CD4-positive, alpha-beta T cell (primary cell): ENCODE results near the gene TMEM63A. TPM values are rescaled to one million over a fixed set of nuclear protein-coding genes. Genes with fewer than 3 reads are reported as not detected.

ENCODE experiments used
- microRNA-seq: library from miRNA; unstranded; fragments of <30 nt; microRNA quantifications from one replicate; pipeline ENCODE4 v1.2.0, GENCODE V29; 2021; ENCODE audit warnings: borderline microRNAs expressed, borderline replicate concordance
- total RNA-seq, 174 experiments: library from RNA in 2 of 174; stranded (reverse) in 2 of 174; gene quantifications; one replicate each; pipeline ENCODE4 v1.2.3 and lab custom pipeline; 2021 to 2026

TMEM63A gene
- total RNA-seq, 2 experiments from 2014 or later, result 199 to 204 TPM

Small RNAs within 50 kb of the gene (microRNA-seq; reads per million reads assigned to microRNA genes)
- gene MIR6741, result not detected

Other genes starting within 250 kb of the TMEM63A start
- not detected for gene ENAH, start 229.3 kb downstream of the TMEM63A start, total RNA-seq
- gene SRP9, start 104.6 kb downstream of the TMEM63A start, total RNA-seq, result 10 to 100 TPM; 63.7 to 69.8 TPM
- under 1 TPM; 0.34 to 0.47 TPM for gene EPHX1, start 72.3 kb downstream of the TMEM63A start, total RNA-seq
- not detected for gene LEFTY1, start 6.8 kb upstream of the TMEM63A start, total RNA-seq
- 10 to 100 TPM; 24.1 to 26.2 TPM for gene PYCR2, start 41.9 kb upstream of the TMEM63A start, total RNA-seq
- gene LEFTY2, start 58.8 kb upstream of the TMEM63A start, total RNA-seq, result not detected
- 10 to 100 TPM; 48.2 to 49.3 TPM for gene SDE2, start 117.0 kb upstream of the TMEM63A start, total RNA-seq
- 100 to 1,000 TPM; 372 to 380 TPM for gene H3-3A, start 180.3 kb upstream of the TMEM63A start, total RNA-seq